ENCODE results near the gene TFPT. TPM values are rescaled to one million over a fixed set of nuclear protein-coding genes. Genes with fewer than 3 reads are reported as not detected.
"Not testable (repeated sequence)": the region's sequence is repeated elsewhere in the genome, so short reads cannot be mapped to it uniquely, and the experiment has no call there.

TFPT gene
- total and polyA plus RNA-seq, 2 of the 13 experiments (the other 11 are each of a cell fraction or from before 2014, with no cell fraction given) = 8.4 to 10.7 TPM

DNA sequence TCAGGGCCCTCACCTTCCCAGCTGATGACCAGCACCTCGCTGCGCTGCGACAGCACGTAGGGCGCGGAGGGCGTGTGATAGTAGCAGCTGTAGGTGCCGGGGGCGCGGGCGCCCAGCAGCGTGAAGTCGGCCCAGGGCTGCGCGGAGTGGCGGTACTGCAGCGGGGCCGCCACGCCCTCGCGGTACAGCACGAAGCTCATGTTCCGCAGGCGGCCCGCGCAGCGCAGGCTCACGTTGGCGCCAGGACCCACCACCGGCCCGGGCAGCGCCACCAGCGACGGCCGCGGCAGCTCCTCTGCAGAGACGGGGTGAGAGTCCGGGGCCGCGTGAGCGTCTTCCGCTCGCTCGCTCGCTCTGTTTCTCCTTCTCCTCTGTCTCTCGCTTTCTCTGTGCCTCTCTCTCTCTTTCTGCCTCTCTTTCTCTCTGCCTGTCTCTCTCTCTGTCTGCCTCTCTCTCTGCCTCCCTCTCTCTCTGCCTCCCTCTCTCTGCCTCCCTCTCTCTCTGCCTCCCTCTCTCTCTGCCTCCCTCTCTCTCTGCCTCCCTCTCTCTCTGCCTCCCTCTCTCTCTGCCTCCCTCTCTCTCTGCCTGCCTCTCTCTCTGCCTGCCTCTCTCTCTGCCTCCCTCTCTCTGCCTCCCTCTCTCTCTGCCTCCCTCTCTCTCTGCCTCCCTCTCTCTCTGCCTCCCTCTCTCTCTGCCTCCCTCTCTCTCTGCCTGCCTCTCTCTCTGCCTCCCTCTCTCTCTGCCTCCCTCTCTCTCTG lies 19.4 kb downstream of the TFPT start (continued):
- peak; percentile 36; the same call in 1 of the 2 replicates for TF ChIP-seq SAP130 (CRISPR knock-in tag; IDR thresholded peaks at IDR 0.05; ENCODE audit: low read depth)
- TF ChIP-seq ZSCAN21 (CRISPR knock-in tag; IDR thresholded peaks at IDR 0.05; ENCODE audit: borderline replicate concordance) = peak; percentile 93
- peak; percentile 85; the same call in 1 of the 2 replicates for TF ChIP-seq ZNF274 (CRISPR knock-in tag; IDR thresholded peaks at IDR 0.05)
- peak; percentile 58; the same call in 1 of the 2 replicates for TF ChIP-seq GABPB1 (CRISPR knock-in tag; IDR thresholded peaks at IDR 0.05)
- TF ChIP-seq, protein P1, sequence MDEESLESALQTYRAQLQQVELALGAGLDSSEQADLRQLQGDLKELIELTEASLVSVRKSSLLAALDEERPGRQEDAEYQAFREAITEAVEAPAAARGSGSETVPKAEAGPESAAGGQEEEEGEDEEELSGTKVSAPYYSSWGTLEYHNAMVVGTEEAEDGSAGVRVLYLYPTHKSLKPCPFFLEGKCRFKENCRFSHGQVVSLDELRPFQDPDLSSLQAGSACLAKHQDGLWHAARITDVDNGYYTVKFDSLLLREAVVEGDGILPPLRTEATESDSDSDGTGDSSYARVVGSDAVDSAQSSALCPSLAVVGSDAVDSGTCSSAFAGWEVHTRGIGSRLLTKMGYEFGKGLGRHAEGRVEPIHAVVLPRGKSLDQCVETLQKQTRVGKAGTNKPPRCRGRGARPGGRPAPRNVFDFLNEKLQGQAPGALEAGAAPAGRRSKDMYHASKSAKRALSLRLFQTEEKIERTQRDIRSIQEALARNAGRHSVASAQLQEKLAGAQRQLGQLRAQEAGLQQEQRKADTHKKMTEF (CRISPR knock-in tag; IDR thresholded peaks at IDR 0.05) = peak; percentile 36; the same call in 1 of the 2 replicates
- TF ChIP-seq, protein P2, sequence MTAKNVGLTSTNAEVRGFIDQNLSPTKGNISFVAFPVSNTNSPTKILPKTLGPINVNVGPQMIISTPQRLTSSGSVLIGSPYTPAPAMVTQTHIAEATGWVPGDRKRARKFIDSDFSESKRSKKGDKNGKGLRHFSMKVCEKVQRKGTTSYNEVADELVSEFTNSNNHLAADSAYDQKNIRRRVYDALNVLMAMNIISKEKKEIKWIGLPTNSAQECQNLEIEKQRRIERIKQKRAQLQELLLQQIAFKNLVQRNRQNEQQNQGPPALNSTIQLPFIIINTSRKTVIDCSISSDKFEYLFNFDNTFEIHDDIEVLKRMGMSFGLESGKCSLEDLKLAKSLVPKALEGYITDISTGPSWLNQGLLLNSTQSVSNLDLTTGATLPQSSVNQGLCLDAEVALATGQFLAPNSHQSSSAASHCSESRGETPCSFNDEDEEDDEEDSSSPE (CRISPR knock-in tag; IDR thresholded peaks at IDR 0.05) = peak; percentile 61; the same call in 1 of the 2 replicates
- TF ChIP-seq, protein P3, sequence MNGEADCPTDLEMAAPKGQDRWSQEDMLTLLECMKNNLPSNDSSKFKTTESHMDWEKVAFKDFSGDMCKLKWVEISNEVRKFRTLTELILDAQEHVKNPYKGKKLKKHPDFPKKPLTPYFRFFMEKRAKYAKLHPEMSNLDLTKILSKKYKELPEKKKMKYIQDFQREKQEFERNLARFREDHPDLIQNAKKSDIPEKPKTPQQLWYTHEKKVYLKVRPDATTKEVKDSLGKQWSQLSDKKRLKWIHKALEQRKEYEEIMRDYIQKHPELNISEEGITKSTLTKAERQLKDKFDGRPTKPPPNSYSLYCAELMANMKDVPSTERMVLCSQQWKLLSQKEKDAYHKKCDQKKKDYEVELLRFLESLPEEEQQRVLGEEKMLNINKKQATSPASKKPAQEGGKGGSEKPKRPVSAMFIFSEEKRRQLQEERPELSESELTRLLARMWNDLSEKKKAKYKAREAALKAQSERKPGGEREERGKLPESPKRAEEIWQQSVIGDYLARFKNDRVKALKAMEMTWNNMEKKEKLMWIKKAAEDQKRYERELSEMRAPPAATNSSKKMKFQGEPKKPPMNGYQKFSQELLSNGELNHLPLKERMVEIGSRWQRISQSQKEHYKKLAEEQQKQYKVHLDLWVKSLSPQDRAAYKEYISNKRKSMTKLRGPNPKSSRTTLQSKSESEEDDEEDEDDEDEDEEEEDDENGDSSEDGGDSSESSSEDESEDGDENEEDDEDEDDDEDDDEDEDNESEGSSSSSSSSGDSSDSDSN (CRISPR knock-in tag; IDR thresholded peaks at IDR 0.05) = peak; percentile 86; the same call in 1 of the 2 replicates
- TF ChIP-seq, protein P4, sequence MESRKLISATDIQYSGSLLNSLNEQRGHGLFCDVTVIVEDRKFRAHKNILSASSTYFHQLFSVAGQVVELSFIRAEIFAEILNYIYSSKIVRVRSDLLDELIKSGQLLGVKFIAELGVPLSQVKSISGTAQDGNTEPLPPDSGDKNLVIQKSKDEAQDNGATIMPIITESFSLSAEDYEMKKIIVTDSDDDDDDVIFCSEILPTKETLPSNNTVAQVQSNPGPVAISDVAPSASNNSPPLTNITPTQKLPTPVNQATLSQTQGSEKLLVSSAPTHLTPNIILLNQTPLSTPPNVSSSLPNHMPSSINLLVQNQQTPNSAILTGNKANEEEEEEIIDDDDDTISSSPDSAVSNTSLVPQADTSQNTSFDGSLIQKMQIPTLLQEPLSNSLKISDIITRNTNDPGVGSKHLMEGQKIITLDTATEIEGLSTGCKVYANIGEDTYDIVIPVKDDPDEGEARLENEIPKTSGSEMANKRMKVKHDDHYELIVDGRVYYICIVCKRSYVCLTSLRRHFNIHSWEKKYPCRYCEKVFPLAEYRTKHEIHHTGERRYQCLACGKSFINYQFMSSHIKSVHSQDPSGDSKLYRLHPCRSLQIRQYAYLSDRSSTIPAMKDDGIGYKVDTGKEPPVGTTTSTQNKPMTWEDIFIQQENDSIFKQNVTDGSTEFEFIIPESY (CRISPR knock-in tag; IDR thresholded peaks at IDR 0.05) = peak; percentile 30; the same call in 1 of the 2 replicates
- not testable (repeated sequence) for TF ChIP-seq ATF7 (IDR thresholded peaks at IDR 0.05)
- 0 out of 2 replicates have a peak, but pooled peaks have one; percentile 24 for TF ChIP-seq ATF7 (CRISPR knock-in tag; IDR thresholded peaks at IDR 0.05)
- TF ChIP-seq MEIS2 (CRISPR knock-in tag; IDR thresholded peaks at IDR 0.05) = peak; percentile 62; the same call in 1 of the 2 replicates
- TF ChIP-seq, protein P5, sequence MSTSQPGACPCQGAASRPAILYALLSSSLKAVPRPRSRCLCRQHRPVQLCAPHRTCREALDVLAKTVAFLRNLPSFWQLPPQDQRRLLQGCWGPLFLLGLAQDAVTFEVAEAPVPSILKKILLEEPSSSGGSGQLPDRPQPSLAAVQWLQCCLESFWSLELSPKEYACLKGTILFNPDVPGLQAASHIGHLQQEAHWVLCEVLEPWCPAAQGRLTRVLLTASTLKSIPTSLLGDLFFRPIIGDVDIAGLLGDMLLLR (CRISPR knock-in tag; IDR thresholded peaks at IDR 0.05) = peak; percentile 65; the same call in 1 of the 2 replicates
- TF ChIP-seq, protein P6, sequence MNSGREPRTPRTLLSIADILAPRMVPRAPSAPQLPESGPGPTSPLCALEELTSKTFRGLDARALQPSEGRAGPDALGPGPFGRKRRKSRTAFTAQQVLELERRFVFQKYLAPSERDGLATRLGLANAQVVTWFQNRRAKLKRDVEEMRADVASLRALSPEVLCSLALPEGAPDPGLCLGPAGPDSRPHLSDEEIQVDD (CRISPR knock-in tag; IDR thresholded peaks at IDR 0.05; ENCODE audit: borderline replicate concordance) = peak; percentile 62; the same call in 1 of the 2 replicates
- 0 out of 2 replicates have a peak, but pooled peaks have one; percentile 58 for TF ChIP-seq STAT5B (CRISPR knock-in tag; IDR thresholded peaks at IDR 0.05)
- TF ChIP-seq SPEN (CRISPR knock-in tag; IDR thresholded peaks at IDR 0.05; ENCODE audit: low read depth) = peak; percentile 71; the same call in 1 of the 2 replicates
- TF ChIP-seq, protein P7, sequence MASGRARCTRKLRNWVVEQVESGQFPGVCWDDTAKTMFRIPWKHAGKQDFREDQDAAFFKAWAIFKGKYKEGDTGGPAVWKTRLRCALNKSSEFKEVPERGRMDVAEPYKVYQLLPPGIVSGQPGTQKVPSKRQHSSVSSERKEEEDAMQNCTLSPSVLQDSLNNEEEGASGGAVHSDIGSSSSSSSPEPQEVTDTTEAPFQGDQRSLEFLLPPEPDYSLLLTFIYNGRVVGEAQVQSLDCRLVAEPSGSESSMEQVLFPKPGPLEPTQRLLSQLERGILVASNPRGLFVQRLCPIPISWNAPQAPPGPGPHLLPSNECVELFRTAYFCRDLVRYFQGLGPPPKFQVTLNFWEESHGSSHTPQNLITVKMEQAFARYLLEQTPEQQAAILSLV (CRISPR knock-in tag; IDR thresholded peaks at IDR 0.05; ENCODE audit: borderline replicate concordance) = peak; percentile 67; the same call in 1 of the 2 replicates
